ENCODE data around the gene FXYD5.

DNA sequence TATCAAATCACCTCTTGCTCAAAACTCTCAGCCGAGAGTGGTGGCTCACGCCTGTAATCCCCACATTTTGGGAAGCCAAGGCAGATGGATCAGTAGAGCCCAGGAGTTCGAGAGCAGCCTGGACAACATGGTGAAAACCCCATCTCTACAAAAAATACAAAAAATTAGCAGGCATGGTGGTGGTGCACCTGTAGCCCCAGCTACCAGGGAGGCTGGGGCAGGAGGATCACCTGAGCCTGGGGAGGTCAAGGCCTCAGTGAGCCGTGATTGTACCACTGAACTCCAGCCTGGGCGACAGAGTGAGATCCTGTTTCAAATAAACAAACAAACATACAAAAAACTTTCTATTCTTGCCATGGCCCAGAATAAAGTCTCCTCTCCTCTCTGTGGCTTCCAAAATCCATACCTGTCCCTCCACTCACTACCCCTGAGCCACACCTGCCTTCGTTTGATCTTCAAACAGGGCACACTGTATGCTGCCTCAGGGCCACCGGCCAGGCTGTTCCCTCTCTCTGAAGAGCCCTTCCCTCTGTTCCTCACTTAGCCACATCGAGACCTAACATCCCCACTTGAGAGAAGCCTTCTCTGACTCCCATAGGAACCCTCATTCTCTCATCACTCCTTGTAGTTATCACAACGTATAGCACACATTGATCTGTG, 26.0 kb upstream of the FXYD5 start:
- TF ChIP-seq, protein P1, sequence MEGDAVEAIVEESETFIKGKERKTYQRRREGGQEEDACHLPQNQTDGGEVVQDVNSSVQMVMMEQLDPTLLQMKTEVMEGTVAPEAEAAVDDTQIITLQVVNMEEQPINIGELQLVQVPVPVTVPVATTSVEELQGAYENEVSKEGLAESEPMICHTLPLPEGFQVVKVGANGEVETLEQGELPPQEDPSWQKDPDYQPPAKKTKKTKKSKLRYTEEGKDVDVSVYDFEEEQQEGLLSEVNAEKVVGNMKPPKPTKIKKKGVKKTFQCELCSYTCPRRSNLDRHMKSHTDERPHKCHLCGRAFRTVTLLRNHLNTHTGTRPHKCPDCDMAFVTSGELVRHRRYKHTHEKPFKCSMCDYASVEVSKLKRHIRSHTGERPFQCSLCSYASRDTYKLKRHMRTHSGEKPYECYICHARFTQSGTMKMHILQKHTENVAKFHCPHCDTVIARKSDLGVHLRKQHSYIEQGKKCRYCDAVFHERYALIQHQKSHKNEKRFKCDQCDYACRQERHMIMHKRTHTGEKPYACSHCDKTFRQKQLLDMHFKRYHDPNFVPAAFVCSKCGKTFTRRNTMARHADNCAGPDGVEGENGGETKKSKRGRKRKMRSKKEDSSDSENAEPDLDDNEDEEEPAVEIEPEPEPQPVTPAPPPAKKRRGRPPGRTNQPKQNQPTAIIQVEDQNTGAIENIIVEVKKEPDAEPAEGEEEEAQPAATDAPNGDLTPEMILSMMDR (conservative IDR thresholded peaks at IDR 0.05; ENCODE audit: low read length), result no peak
- no peak for TF ChIP-seq EZH2phosphoT487 (IDR thresholded peaks at IDR 0.05; ENCODE audit: borderline replicate concordance)

Measured in Loucy (cell line).